Measurements from ENCODE around the gene DNAJC4.

GRCh38 chr11:64249563-64250414 is 19.4 kb downstream of the DNAJC4 start:
- TF ChIP-seq CTCF (IDR thresholded peaks at IDR 0.05; ENCODE audit: low read length) (no peak), EZH2 (IDR thresholded peaks at IDR 0.05; ENCODE audit: borderline replicate concordance, low read length) (no peak)

Measured in OCI-LY1 (cell line).